Endodermal cell (in vitro differentiated cells): ENCODE results near the gene TM4SF18. TPM values are rescaled to one million over a fixed set of nuclear protein-coding genes. Genes with fewer than 3 reads are reported as not detected.

Experiments
- DNase-seq: peaks from one replicate; pipeline ENCODE4 v3.0.0-alpha.2; 2017
- H3K27ac ChIP-seq: 2 replicates; pipeline ENCODE4 v1.5.1; 2013; ENCODE audit warnings: mild to moderate bottlenecking, low read depth, low read length, moderate library complexity
- H3K27me3 ChIP-seq: 2 replicates; pipeline ENCODE4 v1.6.1; 2013; ENCODE audit warnings: mild to moderate bottlenecking, low read length, moderate library complexity; ENCODE audit not compliant: insufficient read depth, control insufficient read depth, poor library complexity, severe bottlenecking
- H3K36me3 ChIP-seq: 2 replicates; pipeline ENCODE4 v1.7.0; 2013; ENCODE audit warnings: mild to moderate bottlenecking, low read length, moderate library complexity; ENCODE audit not compliant: control insufficient read depth, insufficient read depth
- H3K4me1 ChIP-seq: one replicate; pipeline ENCODE4 v1.7.0; 2013; ENCODE audit warnings: low read length; ENCODE audit not compliant: control insufficient read depth, insufficient read depth
- H3K4me3 ChIP-seq: 2 replicates; pipeline ENCODE4 v1.5.1; 2013; ENCODE audit warnings: mild to moderate bottlenecking, low read length, moderate library complexity
- H3K9ac ChIP-seq: 2 replicates; pipeline ENCODE4 v1.6.1; 2013; ENCODE audit warnings: mild to moderate bottlenecking, low read length, moderate library complexity; ENCODE audit not compliant: poor library complexity, severe bottlenecking; ENCODE audit errors: extremely low read depth
- H3K9me3 ChIP-seq: 2 replicates; pipeline ENCODE4 v1.6.1; 2013; ENCODE audit warnings: mild to moderate bottlenecking, low read length, moderate library complexity; ENCODE audit not compliant: control insufficient read depth
- H3K27ac Mint-ChIP-seq: 2 replicates; pipeline ENCODE4 v1.8.0; 2020; ENCODE audit warnings: mixed read lengths
- H3K27me3 Mint-ChIP-seq: 2 replicates; pipeline ENCODE4 v1.8.0; 2021; ENCODE audit warnings: mild to moderate bottlenecking, mixed read lengths; ENCODE audit not compliant: insufficient read depth
- H3K36me3 Mint-ChIP-seq: 2 replicates; pipeline ENCODE4 v1.8.0; 2020; ENCODE audit warnings: low read depth, mixed read lengths
- H3K4me1 Mint-ChIP-seq: 2 replicates; pipeline ENCODE4 v1.8.0; 2020; ENCODE audit warnings: mixed read lengths
- H3K4me3 Mint-ChIP-seq: 2 replicates; pipeline ENCODE4 v1.8.0; 2020; ENCODE audit warnings: mild to moderate bottlenecking, moderate library complexity, mixed read lengths
- H3K9me3 Mint-ChIP-seq: 2 replicates; pipeline ENCODE4 v1.8.0; 2020; ENCODE audit warnings: mild to moderate bottlenecking, mixed read lengths
- WGBS, 2 experiments: methylation state at CpG; one replicate each; pipeline versions ENCODE4 v1.1.5 to v1.1.7; 2013; ENCODE audit warnings: missing lambda C conversion rate in 2 of 2, mixed read lengths in 1 of 2; ENCODE audit not compliant: insufficient coverage in 1 of 2, insufficient read length in 1 of 2; 5-methylcytosine and 5-hydroxymethylcytosine counted together
- total RNA-seq, 2 donors: library from RNA; stranded (reverse); fragmentation: NEBNext Ultra II Directional in 1 of 2; extraction: Animal tissue kit (Norgen Biotek cat#: 25700) in 1 of 2; gene quantifications; 2 replicates in 1 of 2; 3 replicates in 1 of 2; pipeline ENCODE4 v1.2.1, GENCODE V29; 2021
- TF ChIP-seq, protein P1 (sequence below): fragments of 200-600 bp; sonication (generic); conservative IDR thresholded peaks from 2 replicates; pipeline ENCODE4 v1.5.0; 2021; ENCODE audit warnings: antibody characterized with exemption, mild to moderate bottlenecking

The TM4SF18 gene
- total RNA-seq, 2 donors from 2014 or later: 0.58 to 0.62 TPM

DNA sequence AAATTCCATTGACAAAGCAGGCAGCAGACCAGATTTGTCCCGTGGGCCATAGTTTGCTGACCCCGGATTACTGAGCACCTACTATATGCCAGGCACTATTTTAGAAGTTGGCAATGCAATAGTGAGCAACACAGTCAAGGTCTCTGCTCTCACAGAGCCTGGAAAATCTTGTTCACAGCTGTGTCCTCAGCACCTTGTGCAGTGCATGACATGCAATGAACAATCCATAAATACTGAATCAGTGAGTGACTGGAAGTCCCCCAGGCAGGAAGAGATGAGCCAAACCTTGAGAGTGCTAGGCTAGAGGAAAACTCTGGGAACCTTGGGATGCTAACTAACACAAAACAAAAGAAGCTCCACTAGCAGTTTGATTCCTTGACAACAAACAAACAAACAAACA lies 29.6 kb upstream of the TM4SF18 start:
- Histone ChIP-seq H3K4me3 (no peak overlapping the region), H3K9me3 (no peaks in the 10 kb centered on the region), H3K27ac (no peak overlapping the region), H3K4me1 (no peaks in the 10 kb centered on the region), H3K9ac (no peak overlapping the region), H3K27me3 (no peaks in the 10 kb centered on the region), H3K36me3 (no peaks in the 10 kb centered on the region)
- Mint-ChIP-seq H3K4me3 (no peak overlapping the region), H3K4me1 (no peaks in the 10 kb centered on the region), H3K36me3 (no peaks in the 10 kb centered on the region), H3K27ac (no peak overlapping the region), H3K27me3 (no peaks in the 10 kb centered on the region), H3K9me3 (no peaks in the 10 kb centered on the region)
- DNase-seq: no peak
- 81 to 95% methylated on average over 2 of the region's 2 CpGs for WGBS, 2 experiments
- TF ChIP-seq, protein P1, sequence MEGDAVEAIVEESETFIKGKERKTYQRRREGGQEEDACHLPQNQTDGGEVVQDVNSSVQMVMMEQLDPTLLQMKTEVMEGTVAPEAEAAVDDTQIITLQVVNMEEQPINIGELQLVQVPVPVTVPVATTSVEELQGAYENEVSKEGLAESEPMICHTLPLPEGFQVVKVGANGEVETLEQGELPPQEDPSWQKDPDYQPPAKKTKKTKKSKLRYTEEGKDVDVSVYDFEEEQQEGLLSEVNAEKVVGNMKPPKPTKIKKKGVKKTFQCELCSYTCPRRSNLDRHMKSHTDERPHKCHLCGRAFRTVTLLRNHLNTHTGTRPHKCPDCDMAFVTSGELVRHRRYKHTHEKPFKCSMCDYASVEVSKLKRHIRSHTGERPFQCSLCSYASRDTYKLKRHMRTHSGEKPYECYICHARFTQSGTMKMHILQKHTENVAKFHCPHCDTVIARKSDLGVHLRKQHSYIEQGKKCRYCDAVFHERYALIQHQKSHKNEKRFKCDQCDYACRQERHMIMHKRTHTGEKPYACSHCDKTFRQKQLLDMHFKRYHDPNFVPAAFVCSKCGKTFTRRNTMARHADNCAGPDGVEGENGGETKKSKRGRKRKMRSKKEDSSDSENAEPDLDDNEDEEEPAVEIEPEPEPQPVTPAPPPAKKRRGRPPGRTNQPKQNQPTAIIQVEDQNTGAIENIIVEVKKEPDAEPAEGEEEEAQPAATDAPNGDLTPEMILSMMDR: no peak

DNA sequence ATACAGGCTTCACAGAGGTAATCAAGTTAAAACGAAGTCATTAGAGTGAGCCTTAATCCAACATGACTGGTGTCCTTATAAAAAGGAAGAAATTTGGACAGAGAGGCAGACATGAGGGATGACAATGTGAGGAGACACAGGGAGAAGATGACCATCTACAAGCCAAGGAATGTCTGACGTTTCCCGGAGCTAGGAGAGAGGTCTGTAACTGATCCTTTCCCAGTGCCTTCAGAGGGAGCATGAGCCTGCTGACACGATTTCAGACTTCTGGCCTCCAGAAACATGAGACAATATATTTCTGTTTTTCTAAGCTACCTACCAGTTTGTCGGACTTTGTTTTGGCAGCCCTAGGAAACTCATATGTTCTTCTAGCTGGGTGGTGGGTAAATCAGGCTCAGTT lies 28.9 kb upstream of the TM4SF18 start:
- Mint-ChIP-seq H3K4me3 (no peak overlapping the region), H3K27me3 (no peaks in the 10 kb centered on the region), H3K36me3 (no peaks in the 10 kb centered on the region), H3K4me1 (no peaks in the 10 kb centered on the region), H3K9me3 (no peaks in the 10 kb centered on the region), H3K27ac (no peak overlapping the region)
- Histone ChIP-seq H3K9ac (no peak overlapping the region), H3K36me3 (no peaks in the 10 kb centered on the region), H3K9me3 (no peaks in the 10 kb centered on the region), H3K4me3 (no peak overlapping the region), H3K27me3 (no peaks in the 10 kb centered on the region), H3K27ac (no peak overlapping the region), H3K4me1 (no peaks in the 10 kb centered on the region)
- 91 to 94% methylated on average over 4 to 5 of the region's 5 CpGs for WGBS, 2 experiments
- TF ChIP-seq, protein P1: no peak
- no peak for DNase-seq

DNA sequence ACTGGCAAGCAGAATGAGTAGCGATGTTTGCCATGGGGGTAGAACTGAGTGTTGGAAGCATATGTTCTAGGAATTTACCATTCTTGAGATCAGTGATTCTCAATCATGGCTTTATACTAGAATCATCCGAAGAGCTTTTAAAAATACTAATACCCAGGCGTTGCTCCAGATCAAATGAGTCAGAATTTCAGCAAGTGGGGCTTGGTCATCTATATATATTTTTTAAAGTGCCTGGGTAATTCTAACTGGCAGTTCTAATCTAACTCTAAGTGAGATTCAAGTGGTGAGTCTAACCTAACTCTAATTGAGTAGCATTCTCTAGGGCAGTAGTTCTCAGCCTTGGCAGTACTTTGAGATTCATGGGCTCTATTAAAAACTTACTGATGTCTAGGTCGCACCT lies 23.2 kb upstream of the TM4SF18 start:
- TF ChIP-seq, protein P1: no peak
- Histone ChIP-seq H3K36me3 (no peaks in the 10 kb centered on the region), H3K27me3 (no peaks in the 10 kb centered on the region), H3K27ac (no peak overlapping the region), H3K4me3 (no peak overlapping the region), H3K9ac (no peak overlapping the region), H3K9me3 (no peaks in the 10 kb centered on the region), H3K4me1 (no peaks in the 10 kb centered on the region)
- WGBS, 2 experiments: 90 to 100% methylated on average over 1 to 4 of the region's 4 CpGs
- H3K27me3 Mint-ChIP-seq: no peaks in the 10 kb centered on the region
- H3K36me3 Mint-ChIP-seq: no peaks in the 10 kb centered on the region
- H3K4me1 Mint-ChIP-seq: peaks cover 6% of the 10 kb centered on the region
- no peaks in the 10 kb centered on the region for H3K9me3 Mint-ChIP-seq
- no peak overlapping the region for H3K4me3 Mint-ChIP-seq
- no peak overlapping the region for H3K27ac Mint-ChIP-seq
- no peak for DNase-seq
